ENCODE measurements around the gene ZFP91. TPM values are rescaled to one million over a fixed set of nuclear protein-coding genes. Genes with fewer than 3 reads are reported as not detected.
A peak's percentile ranks its signal among the peaks of the same experiment; 100 is the strongest.

Gene ZFP91
- total RNA-seq, 3 donors from 2014 or later: 45.6 to 64.2 (median 54.9) TPM

- no peak for TF ChIP-seq POLR2A (IDR thresholded peaks at IDR 0.05)
- no peak for TF ChIP-seq CTCF (IDR thresholded peaks at IDR 0.05)
- no peak for TF ChIP-seq POLR2AphosphoS5 (IDR thresholded peaks at IDR 0.05)
- no peaks in the 10 kb centered on the region for H3K9me3 ChIP-seq
- intact Hi-C loops (cut with DNase I; ENCODE audit: low total_unique reads): no loop called here
- DNase-seq (ENCODE audit: low spot score in 2 of 2): no peak
- H3K4me3 ChIP-seq: no peak overlapping the region
- H3K36me3 ChIP-seq: no peaks in the 10 kb centered on the region
- no peaks in the 10 kb centered on the region for H3K4me1 ChIP-seq
- no peaks in the 10 kb centered on the region for H3K27me3 ChIP-seq
- no peak overlapping the region for H3K27ac ChIP-seq
Measured at GRCh38 chr11:58628446-58628845, 49.6 kb downstream of the ZFP91 start.

GRCh38 chr11:58629857-58630256 is 51.0 kb downstream of the ZFP91 start:
- peak in 1 of 3 donors; percentile 33 for TF ChIP-seq CTCF (IDR thresholded peaks at IDR 0.05)
- TF ChIP-seq POLR2AphosphoS5 (IDR thresholded peaks at IDR 0.05): no peak
- intact Hi-C loops (cut with DNase I; ENCODE audit: low total_unique reads): no loop called here
- no peak for DNase-seq (ENCODE audit: low spot score in 2 of 2)
- no peaks in the 10 kb centered on the region for H3K4me1 ChIP-seq
- no peak overlapping the region for H3K4me3 ChIP-seq
- no peaks in the 10 kb centered on the region for H3K9me3 ChIP-seq
- H3K27me3 ChIP-seq: no peaks in the 10 kb centered on the region
- H3K36me3 ChIP-seq: no peaks in the 10 kb centered on the region
- H3K27ac ChIP-seq: no peak overlapping the region

GRCh38 chr11:58631378-58631777 is 52.5 kb downstream of the ZFP91 start:
- no peak for DNase-seq (ENCODE audit: low spot score in 2 of 2)
- no peaks in the 10 kb centered on the region for H3K9me3 ChIP-seq
- H3K27me3 ChIP-seq: no peaks in the 10 kb centered on the region
- no peaks in the 10 kb centered on the region for H3K4me1 ChIP-seq
- H3K36me3 ChIP-seq: no peaks in the 10 kb centered on the region
- no peak overlapping the region for H3K4me3 ChIP-seq
- no peak for TF ChIP-seq CTCF (IDR thresholded peaks at IDR 0.05)
- no peak for TF ChIP-seq POLR2A (IDR thresholded peaks at IDR 0.05)
- no peak for TF ChIP-seq POLR2AphosphoS5 (IDR thresholded peaks at IDR 0.05)
- intact Hi-C loops (cut with DNase I; ENCODE audit: low total_unique reads): no loop called here
- H3K27ac ChIP-seq: no peak overlapping the region

GRCh38 chr11:58632510-58632909 is 53.6 kb downstream of the ZFP91 start:
- no peaks in the 10 kb centered on the region for H3K27me3 ChIP-seq
- no peaks in the 10 kb centered on the region for H3K4me1 ChIP-seq
- DNase-seq (ENCODE audit: low spot score in 2 of 2): no peak
- no peaks in the 10 kb centered on the region for H3K9me3 ChIP-seq
- H3K27ac ChIP-seq: no peak overlapping the region
- no peak overlapping the region for H3K4me3 ChIP-seq
- intact Hi-C loops (cut with DNase I; ENCODE audit: low total_unique reads): no loop called here
- H3K36me3 ChIP-seq: no peaks in the 10 kb centered on the region
- TF ChIP-seq POLR2A (IDR thresholded peaks at IDR 0.05) (no peak), POLR2AphosphoS5 (IDR thresholded peaks at IDR 0.05) (no peak), CTCF (IDR thresholded peaks at IDR 0.05) (no peak)

- no peaks in the 10 kb centered on the region for H3K36me3 ChIP-seq
- intact Hi-C loops (cut with DNase I; ENCODE audit: low total_unique reads): no loop called here
- no peak for DNase-seq (ENCODE audit: low spot score in 2 of 2)
- H3K9me3 ChIP-seq: no peaks in the 10 kb centered on the region
- no peaks in the 10 kb centered on the region for H3K27me3 ChIP-seq
- H3K27ac ChIP-seq: no peak overlapping the region
- H3K4me3 ChIP-seq: no peak overlapping the region
- no peak for TF ChIP-seq POLR2A (IDR thresholded peaks at IDR 0.05)
- no peak for TF ChIP-seq POLR2AphosphoS5 (IDR thresholded peaks at IDR 0.05)
- TF ChIP-seq CTCF (IDR thresholded peaks at IDR 0.05): no peak
- H3K4me1 ChIP-seq: no peaks in the 10 kb centered on the region
Measured at GRCh38 chr11:58636587-58636986, 57.7 kb downstream of the ZFP91 start.

All from breast epithelium (tissue), 4 donors.